Frontal cortex (tissue), 4 donors: ENCODE results near the gene TMEM186. TPM values are rescaled to one million over a fixed set of nuclear protein-coding genes. Genes with fewer than 3 reads are reported as not detected.
"Not testable (repeated sequence)": the region's sequence is repeated elsewhere in the genome, so short reads cannot be mapped to it uniquely, and the experiment has no call there.

ENCODE experiments used
- DNase-seq, 2 donors: peaks; one replicate each; pipeline ENCODE4 v3.0.0; 2012; ENCODE audit warnings: low spot score in 2 of 2
- FAIRE-seq: peaks from 2 replicates; lab custom pipeline; 2012; peaks lifted over from hg19 to GRCh38; lab: Jason Lieb, UNC
- total RNA-seq: library from RNA; depleted of rRNA; stranded (reverse); fragments of >200 nt; gene quantifications from one replicate; pipeline ENCODE4 v1.2.3, GENCODE V29; 2014
- donor health status: control.
- donor health status: control.
- donor health status: control.

The TMEM186 gene
- total RNA-seq, 1 donor from 2014 or later, result 5.7 TPM

DNA sequence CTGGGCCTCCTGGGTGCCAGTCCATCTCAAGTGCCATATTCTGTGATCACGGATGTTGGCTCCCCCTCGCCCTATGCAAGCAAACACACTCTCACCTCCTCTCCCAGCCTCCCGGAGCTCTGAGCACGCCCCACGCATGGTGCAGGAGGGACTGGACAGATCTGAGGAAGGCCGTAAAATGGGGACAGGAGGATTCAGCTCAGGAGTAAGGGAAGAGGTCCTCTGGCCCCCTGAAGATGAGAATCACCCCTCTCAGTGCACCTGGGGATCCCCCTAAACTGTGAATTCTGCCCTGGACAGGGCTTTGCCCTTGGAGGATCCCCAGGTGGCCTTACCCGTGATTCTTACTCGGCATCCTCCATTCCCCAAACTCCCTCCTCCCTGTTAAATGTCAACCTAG lies 15.6 kb downstream of the TMEM186 start:
- DNase-seq, result no peak
- no peak for FAIRE-seq

- no peak for FAIRE-seq
- no peak for DNase-seq
Measured at GRCh38 chr16:8777217-8777616, 20.2 kb downstream of the TMEM186 start.

DNA sequence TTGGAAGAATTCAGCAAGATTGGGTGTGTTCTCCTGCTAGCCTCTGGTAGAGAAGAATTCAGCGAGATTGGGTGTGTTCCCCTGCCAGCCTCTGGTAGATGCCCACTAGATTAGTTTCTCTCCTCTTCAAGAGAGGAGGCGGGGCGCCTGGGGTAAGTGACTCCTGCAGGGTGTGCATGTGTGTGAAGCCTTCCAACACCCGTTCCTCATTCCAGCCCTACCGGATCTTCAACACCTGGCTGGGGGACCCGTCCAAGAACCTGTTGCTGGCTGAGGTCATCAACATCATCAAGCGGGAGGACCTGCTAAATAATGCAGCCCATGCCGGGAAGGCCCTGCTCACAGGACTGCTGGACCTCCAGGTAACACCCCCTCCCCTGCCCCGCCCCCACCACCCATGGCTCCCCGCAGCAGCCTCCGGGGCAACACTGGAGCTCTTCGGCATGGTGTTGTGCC lies 21.3 kb downstream of the TMEM186 start:
- no peak for FAIRE-seq
- no peak for DNase-seq

GRCh38 chr16:8775359-8775758 lies 22.1 kb downstream of the TMEM186 start:
- FAIRE-seq, result no peak
- no peak for DNase-seq

- FAIRE-seq, result no peak
- no peak for DNase-seq
Measured at GRCh38 chr16:8774208-8774607, 23.2 kb downstream of the TMEM186 start.

- FAIRE-seq, result no peak
- no peak for DNase-seq
Measured at GRCh38 chr16:8773537-8773936, 23.9 kb downstream of the TMEM186 start.

- DNase-seq (no peak), FAIRE-seq (no peak)
Measured at GRCh38 chr16:8768692-8769091, 28.7 kb downstream of the TMEM186 start.

DNA sequence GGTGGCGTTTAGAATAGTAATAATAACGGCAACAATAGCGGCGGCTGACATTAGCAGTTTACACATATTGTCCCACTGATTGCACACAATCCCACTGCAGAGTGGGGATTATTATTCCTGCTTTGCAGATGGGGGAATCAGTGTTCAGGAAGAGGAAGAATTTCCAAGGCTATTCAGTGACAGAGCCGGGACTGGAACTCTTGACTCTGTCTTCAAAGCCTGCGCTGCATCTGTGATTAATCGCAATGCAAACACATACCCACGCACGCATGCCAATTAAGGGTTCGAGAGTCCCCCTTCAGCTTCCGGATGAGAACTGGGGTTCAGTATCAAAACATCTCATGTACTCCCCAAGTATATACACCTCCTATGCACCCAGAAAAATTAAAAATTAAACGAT lies 29.2 kb downstream of the TMEM186 start:
- DNase-seq (no peak), FAIRE-seq (no peak)

GRCh38 chr16:8767176-8767575 lies 30.3 kb downstream of the TMEM186 start:
- DNase-seq, result no peak
- FAIRE-seq, result no peak

DNA sequence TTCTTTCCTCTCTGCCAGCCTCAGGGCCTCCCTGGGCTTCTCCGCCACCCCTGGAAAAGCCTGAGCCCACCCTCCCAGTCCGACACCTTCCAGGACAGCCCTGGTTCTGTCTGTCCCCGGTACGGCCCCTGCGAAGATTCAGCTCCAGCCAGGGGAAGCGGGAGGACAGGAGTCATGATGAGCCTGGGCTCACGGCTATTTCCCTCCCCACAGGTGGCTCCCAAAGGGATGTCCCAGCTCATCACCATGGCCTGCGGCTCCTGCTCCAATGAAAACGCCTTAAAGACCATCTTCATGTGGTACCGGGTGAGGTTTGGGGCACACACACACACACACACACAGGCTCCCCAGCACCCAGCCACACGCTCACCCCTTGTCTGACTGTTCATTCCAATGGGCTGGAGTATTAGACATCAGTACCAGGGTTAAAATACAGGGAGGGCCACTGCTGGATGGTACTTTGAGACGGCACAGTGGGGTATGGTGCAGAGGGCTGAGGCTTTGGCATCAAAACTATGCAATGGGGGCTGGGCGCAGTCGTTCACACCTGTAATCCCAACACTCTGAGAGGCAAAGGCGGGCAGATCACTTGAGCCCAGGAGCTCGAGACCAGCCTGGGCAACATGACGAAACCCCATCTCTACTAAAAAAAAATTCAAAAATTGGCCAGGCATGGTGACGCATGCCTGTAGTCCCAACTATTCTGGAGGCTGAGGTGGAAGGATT lies 32.8 kb downstream of the TMEM186 start:
- DNase-seq, result no peak
- no peak for FAIRE-seq

DNA sequence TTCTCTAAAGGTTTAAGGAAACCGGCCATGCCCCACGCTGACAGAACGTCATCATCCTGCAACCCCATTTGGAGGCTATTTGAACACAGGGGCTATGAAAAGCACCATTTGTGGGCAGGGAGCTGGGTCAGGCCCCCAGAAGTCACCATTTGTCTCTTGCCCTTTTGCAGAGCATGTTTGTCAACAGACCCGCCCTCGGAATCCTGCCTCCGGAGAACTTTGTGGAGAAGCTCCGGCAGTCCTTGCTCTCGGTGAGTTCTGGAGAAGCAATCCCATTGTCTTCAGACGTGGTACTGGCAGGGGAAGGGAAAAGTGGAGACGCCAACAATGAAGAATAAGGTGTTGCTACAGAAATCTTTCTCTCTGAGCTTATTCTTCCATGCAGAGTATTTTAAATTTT lies 33.5 kb downstream of the TMEM186 start:
- FAIRE-seq, result no peak
- DNase-seq, result no peak

DNA sequence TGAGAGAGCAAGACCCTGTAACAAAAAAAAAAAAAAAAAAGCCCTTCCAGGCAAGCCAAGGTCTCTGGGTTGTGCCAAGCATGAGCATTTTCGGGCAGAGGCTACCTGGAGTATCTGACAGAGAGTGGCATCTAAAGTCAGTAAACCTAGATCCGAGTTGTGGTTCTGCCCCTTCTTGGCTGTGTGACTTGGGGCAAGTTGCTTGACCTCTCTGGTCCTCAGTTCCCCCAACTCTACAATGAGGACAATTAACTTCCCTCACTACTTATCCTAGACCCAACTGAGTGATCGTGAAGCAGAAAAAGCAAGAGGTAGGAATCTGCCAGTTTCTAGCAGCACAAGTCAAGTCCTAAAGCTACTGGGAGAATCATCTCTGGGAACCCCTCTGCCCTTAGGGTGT lies 34.4 kb downstream of the TMEM186 start:
- FAIRE-seq (no peak), DNase-seq (no peak)

DNA sequence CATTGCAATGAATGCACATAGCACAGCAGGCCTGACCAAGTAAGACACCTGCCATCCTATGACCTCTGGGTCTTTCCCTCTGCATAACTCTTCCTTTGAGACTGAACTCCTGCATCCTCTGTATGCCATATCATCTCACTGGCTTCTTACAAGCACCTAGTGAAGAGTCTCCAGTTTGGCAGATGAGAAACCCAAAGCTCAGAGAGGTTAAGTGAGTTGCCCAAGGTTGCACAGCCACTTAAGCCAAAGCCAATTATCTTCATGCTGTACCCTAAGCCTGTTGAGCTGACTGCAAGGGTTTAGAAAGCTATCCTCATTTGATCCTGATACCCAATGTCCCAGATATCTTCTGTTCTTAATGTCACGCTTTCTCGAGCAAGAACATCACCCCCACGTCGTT lies 35.2 kb downstream of the TMEM186 start:
- FAIRE-seq, result no peak
- no peak for DNase-seq

- DNase-seq, result no peak
- no peak for FAIRE-seq
Measured at GRCh38 chr16:8761078-8761477, 36.4 kb downstream of the TMEM186 start.

- DNase-seq (no peak), FAIRE-seq (no peak)
Measured at GRCh38 chr16:8760021-8760420, 37.4 kb downstream of the TMEM186 start.

DNA sequence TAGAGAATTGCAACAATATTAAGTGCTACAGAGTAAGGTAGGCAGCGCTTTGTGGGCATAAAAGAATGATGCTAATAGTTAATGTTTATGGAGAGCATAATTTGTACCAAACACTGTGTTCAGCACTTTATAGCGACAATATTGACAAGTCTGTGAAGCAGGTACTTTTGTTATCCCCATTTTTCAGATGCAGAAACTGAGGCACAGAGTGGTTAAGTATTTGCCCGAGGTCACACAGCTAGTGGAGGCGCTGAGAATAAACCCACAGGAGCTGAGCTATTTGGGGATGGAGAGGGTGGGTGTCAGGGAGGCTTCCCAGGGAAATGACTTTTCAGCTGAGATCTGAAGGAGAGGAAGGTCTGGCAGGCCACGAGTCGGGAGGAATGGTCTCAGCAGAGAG lies 39.4 kb downstream of the TMEM186 start:
- no peak for DNase-seq
- FAIRE-seq, result no peak

DNA sequence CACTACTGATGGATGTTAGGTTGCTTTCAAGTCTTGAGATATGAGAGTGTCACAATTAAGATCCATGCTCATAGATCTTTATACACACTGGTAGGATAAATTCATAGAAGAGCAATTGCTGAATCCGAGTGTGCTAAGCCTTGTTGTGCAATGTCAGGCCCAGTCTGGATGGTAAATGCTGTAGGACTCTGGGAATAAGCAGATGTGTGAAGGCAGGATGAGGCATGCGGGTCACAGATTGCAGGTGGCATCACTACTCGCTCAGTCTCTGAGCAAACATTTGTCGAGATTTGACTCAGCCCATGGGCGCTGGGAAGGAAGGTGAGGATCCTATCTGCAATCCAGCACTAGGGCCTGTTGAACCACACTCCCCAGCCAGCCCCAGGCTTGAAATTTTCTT lies 40.7 kb downstream of the TMEM186 start:
- no peak for DNase-seq
- FAIRE-seq, result no peak

DNA sequence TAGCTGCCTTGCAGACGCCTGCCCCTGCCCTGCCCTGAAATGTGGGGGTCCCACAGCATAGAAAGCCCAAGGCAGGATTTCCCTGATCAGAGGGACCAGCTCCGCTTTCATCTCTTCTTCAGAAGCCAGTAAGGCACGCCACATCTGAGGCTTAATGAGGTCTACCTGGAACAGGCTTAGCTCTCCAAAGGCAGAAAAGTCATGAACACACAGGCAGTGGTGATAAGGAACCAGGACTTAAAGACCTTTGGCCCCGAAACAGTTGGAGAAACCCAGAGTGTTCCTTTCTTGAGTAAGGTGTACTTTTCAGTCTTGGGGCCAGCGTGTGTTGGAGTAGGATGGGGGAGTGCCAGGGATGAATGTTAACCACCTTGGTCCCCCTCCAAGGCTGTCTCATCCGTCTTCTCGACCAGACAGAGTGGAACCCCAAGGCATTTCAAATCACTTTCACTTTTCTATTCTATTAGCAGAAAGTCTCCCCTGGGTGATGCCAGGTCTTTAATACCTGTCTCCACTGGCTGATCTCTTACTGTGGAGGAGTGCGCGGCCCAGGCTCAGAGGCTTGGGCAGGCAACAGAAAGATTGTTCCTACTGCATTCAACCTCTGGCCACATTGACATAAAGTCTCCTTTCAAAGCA lies 43.9 kb downstream of the TMEM186 start:
- DNase-seq, result no peak
- no peak for FAIRE-seq

DNA sequence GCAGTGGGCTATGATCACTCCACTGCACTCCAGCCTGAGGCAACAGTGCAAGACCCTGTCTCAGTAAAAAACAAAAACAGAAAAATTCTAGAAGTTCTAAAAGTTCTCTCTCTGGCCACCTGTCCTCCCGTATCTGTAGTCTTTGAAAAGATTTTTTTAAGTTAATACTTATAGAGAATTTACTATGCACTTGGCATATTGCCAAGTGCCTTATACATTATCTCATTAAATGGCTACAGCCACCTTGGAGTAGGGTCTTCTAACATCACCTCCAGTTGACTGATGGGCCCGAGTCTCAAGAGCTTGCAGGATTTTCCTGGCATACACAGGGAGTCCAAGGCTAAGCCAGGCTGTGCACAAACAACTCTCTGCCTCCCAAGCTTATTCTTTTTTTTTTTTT lies 44.7 kb downstream of the TMEM186 start:
- DNase-seq, result no peak
- FAIRE-seq, result no peak

DNA sequence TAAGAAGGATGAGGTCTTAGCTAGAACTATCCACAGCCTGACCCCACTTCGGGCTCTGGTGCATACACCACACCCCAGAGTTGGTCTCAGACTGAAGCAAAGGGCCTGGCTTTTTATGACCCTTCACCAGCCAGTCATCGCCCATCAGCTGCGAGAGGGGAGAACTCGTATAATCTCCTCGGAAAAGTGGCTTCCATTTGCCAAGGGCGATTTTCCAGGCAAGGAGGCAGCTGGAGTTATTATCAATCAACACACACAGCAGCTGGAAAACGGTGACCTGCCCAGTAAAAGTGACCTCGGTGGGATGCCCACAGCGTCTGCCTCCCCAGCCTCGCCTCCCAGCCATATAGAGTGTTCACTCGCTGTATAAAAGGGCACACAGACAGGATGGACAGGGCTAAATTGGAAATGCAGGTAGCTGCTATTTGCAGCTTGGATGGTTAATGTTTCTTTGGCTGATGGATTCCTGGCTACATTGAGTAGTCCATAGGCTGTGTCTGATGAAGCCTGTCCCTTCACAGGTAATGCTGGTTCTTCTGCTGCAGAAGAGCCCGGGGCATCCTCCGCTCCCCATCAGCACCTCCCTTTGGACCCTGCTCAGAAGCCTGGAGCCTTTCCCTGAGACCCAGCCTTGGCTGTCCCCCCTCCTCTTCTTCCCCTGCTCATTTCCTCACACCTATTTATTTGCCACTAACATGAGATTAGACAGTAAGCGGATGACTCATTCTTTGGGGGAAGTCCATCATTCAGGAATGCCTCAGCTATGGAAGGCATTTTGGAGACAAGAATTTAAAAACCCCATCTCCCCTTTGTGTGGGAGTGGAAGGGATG lies 45.7 kb downstream of the TMEM186 start:
- FAIRE-seq, result no peak
- no peak for DNase-seq

GRCh38 chr16:8748944-8749343 lies 48.5 kb downstream of the TMEM186 start:
- DNase-seq, FAIRE-seq: not testable (repeated sequence)
